ENCODE results near the gene DUS1L.

GRCh38 chr17:82031303-82031884 lies 34.2 kb downstream of the DUS1L start, which contains the start of gene RAC3:
- TF ChIP-seq CTCF (IDR thresholded peaks at IDR 0.05) (no peak), POLR2A (IDR thresholded peaks at IDR 0.05) (no peak)
